HG03280 (cell line): Measurements from ENCODE around the gene TBX10.
"Not testable (repeated sequence)": the region's sequence is repeated elsewhere in the genome, so short reads cannot be mapped to it uniquely, and the experiment has no call there.

Source experiments
- ATAC-seq: cut with Tn5 transposase; IDR thresholded peaks from one replicate; pipeline ENCODE4 v1.9.1; 2021; ENCODE audit warnings: mild to moderate bottlenecking, moderate library complexity; ENCODE audit not compliant: unreplicated experiment

The TBX10 gene

GRCh38 chr11:67664696-67665540 is 25.4 kb upstream of the TBX10 start:
- no peak for ATAC-seq

- no peak for ATAC-seq
Measured at GRCh38 chr11:67664213-67664585, 24.6 kb upstream of the TBX10 start.

GRCh38 chr11:67663532-67664212 is 24.1 kb upstream of the TBX10 start:
- no peak for ATAC-seq

DNA sequence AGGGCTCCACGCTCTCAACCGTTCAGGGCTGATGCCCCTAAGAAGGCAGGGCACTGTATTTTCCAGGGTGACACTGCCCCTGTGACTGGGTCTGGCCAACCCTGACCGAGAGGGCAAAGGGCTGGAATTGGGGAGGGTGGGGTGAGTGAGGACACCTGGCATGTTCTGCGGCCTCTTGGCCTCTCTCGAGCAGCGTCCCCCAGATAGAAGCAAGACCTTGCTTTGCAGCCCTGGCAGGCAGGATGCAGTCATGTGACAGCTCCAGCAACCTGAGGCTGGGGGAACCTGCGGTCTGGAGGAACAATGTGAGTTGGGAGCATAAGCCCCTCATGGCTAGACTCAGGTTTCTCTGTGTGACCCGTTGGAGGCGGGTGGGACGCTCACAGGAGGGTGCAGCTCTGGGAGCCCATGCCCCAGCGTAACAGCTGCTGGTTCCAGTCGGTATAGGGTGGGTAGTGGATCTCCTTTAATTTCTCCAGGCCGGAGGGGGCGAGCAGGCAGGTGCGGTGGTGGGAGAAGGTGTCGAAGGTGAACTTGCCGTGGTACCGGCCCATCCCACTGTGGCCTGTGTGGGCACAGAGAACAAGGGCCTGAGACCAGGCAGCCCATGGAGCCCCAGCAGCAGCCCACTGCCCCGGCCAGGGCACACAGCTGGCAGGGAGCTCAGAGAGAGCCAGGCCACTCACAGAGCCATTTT is 23.4 kb upstream of the TBX10 start:
- no peak for ATAC-seq

DNA sequence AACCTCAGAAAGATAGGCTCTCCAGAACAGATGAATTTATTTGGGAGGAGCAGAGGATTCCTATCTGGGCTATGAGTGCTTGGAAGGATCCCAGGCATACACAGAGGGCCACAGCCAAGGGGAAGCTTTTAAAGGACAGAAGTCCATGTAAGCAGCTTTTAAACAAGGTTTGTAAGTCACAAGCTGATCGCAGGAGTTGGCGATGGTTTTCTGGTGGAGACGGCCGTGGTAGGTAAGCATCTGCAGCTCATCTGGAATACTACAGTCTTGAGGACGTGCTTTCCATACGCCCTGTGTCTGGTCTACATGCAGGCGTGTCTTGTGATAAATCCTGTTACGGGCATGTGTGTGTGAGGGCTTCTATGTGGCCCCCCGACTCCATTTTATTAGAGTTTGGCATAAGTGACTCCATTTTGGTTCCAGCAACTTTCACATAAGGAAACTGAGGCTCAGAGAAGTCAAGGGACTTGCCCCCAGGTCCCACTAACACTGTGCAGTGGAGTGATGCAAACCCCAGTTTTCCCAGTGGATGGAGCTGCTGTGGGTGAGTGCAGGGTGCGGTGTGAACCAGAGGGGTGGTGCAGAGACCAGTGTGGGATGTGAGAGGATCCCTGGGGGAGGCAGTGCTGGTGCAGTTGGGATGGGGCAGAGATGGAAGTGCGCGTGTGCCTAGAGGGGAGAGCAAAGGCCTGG is 22.7 kb upstream of the TBX10 start:
- ATAC-seq, result no peak

DNA sequence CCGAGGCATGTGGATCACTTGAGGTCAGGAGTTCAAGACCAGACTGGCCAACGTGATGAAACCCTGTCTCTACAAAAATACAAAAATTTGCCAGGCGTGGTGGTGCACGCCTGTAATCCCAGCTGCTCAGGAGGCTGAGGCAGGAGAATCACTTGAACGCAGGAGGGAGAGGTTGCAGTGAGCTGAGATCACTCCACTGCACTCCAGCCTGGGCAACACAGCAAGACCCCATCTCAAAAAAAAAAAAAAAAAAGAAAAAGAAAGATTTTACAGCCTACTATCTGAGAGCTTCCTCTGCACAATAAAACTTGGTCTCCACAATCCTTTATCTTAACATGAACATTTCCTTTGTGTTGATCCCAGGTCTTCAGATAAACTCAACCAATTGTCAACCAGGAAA is 21.2 kb upstream of the TBX10 start:
- not testable (repeated sequence) for ATAC-seq

DNA sequence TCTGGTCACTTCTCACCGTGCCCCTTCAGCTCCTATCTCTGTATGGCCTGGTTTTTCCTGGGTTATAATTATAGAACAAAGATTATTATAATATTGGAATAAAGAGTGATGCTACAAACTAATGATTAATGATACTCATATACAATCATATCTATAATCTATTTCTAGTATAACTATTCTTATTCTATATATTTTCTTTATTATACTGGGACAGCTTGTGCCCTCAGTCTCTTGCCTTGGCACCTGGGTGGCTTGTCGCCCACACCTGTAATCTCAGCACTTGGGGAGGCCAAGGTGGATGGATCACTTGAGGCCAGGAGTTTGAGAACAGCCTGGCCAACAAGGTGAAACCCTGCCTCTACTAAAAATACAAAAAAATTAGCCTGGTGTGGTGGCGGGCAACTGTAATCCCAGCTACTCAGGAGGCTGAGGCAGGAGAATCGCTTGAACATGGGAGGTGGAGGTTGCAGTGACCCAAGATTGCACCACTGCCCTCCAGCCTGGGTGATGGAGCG is 20.1 kb upstream of the TBX10 start:
- not testable (repeated sequence) for ATAC-seq

DNA sequence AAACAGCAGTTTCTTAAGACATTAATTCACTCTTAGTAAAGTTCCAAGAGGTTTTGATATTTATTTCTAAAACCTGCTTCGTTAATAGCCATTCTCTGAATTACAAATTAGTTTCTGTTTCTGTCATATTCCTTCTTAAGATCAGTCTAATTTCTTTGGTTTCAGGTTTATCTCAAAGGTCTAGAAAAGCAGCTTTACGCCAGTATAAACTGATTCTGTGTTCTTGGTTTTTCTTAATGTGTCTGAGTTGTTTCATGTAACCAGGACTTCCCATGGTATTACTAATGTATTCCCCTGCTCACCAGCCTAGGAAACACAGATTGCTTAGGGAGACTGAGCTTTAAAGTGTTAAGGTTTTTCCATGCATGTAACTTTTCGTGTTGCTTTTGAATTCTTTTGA is 17.7 kb upstream of the TBX10 start:
- no peak for ATAC-seq

GRCh38 chr11:67656278-67656922 is 16.8 kb upstream of the TBX10 start:
- no peak for ATAC-seq

- no peak for ATAC-seq
Measured at GRCh38 chr11:67654225-67654624, 14.7 kb upstream of the TBX10 start.

DNA sequence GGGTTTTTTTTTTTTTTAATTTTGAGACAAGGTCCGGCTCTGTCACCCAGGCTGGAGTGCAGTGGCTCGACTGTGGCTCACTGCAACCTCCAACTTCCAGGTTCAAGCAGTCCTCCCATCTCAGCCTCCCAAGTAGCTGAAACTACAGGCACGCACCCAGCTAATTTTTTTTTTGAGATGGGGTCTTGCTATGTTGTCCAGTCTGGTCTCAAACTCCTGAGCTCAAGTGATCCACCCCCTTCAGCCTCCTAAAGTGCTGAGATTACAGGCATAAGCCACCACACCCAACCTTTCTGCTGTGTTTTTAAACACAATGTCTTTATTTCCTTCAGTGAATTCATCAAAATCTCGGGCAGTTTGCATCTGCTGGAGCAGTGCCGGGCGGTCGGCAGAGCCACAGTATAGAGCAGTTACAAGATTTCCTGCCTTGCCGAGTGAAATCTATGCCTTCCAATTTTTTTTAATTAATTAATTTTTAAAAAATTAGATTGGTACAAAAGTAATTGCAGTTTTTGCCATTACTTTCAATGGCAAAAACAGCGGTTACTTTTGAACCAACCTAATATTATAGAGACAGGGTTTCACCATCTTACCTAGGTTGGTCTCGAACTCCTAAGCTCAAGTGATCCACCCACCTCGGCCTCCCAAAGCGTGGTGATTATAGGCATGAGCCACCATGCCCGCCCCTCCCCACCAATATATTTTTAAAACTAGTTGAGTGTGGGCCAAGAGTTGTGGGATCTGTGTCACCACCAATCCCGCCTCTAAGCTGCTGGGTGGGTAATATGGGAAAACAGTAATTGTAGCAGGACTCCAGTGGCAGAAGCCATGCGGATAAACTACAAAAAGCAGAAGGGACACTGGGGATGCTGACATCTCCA is 13.6 kb upstream of the TBX10 start:
- ATAC-seq, result no peak

DNA sequence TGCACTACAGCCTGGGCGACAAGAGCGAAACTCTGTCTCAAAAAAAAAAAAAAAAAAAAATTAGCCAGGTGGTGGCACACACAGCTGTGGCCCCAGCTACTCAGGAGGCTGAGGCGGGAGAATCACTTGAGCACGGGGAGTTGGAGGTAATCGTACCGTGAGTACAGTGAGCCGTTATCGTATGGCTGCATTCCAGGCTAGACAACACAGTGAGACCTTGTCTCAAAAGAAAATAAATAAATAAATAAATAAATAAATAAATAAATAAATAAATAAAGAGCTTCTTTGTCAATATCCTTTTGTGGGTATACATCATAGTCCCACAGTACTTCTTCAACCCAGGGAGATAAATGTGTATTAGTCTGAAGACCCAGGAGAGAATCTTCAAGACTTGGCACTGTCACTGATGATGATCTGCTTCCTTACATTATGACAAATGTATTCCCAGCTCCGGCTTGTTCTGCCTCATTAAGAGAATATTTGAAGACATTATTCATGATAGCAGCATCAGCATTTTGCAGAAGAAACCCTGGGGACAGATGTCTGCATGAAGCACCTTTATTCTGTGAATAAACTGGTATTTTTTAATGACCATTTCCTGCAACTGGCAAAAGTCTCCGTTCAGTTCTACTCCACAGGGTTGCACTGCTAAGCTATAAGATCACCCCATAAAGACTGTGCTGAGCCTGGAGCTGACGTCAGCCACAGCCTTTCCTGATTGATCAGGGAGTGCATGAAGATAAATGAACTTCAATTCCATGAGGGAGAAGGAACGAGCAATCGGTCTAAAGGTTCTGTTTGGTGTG is 12.6 kb upstream of the TBX10 start:
- ATAC-seq, result no peak

- no peak for ATAC-seq
Measured at GRCh38 chr11:67649634-67650510, 10.3 kb upstream of the TBX10 start.

DNA sequence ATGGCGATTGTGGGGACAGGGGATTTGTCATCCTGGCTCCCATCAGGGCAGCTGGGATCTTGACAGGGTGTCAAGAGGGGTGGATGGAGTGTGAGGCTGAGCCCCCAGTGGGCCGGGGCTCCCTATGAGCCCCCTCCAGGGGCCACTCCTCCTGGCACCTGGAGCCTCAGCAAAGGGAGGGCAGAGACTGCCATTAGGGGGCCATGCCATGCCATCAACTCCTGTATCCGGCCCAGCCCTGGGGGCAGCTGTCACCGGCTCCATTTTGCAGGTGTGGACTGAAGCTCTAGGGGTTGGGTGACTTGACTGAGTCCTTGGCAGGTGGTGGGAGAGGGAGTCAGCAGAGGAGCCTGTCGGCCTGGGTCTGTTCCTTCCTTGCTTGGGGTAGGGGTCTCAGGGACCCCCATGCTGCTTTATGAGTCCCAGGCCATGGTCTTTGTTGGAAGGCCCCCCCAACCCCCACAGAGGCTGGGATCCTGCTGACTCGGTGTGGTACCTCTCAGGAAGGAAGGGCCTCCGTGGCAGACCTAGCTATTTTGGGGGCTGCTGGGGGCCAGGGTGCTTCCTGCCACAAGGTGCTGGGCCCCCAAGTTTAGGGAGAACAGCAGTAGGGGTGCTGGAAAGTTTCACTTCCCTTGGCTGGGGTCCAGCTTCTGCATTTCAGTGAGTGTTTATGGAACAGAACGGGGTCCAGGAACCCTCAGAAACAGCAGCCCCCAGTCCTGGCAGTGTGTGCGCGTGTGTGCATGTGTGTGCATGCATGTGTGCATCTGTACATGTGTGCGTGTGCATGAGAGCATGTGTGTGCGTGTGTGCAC is 9.4 kb upstream of the TBX10 start:
- no peak for ATAC-seq

GRCh38 chr11:67648140-67648795 is 8.7 kb upstream of the TBX10 start:
- peak; percentile 60 for ATAC-seq

- no peak for ATAC-seq
Measured at GRCh38 chr11:67647471-67647870, 7.9 kb upstream of the TBX10 start.
